HEK293 (cell line): Measurements from ENCODE around the gene SLC43A1.

ENCODE experiments used
- GLI2 ChIP-seq: fragments of 450-650 bp; formaldehyde crosslinking; IDR thresholded peaks from 2 replicates; pipeline ENCODE4; 2017; ENCODE audit warnings: missing biosample characterization, missing genetic modification characterization, low read depth, borderline replicate concordance
- MZF1 ChIP-seq: fragments of 450-650 bp; formaldehyde crosslinking; IDR thresholded peaks from 2 replicates; pipeline ENCODE4 v1.5.1; 2017; ENCODE audit warnings: missing biosample characterization, missing genetic modification characterization, borderline replicate concordance
- OSR2 ChIP-seq: fragments of 450-650 bp; formaldehyde crosslinking; IDR thresholded peaks from 2 replicates; pipeline ENCODE4 v1.5.1; 2016; ENCODE audit warnings: missing biosample characterization, missing genetic modification characterization
- PRDM1 ChIP-seq: fragments of 450-650 bp; formaldehyde crosslinking; IDR thresholded peaks from 2 replicates; pipeline ENCODE4; 2016; ENCODE audit warnings: missing biosample characterization, missing genetic modification characterization
- ZNF146 ChIP-seq: fragments of 450-650 bp; formaldehyde crosslinking; IDR thresholded peaks from 2 replicates; pipeline ENCODE4 v1.5.1; 2016; ENCODE audit warnings: missing biosample characterization, missing genetic modification characterization
- ZNF157 ChIP-seq: fragments of 450-650 bp; formaldehyde crosslinking; IDR thresholded peaks from 2 replicates; pipeline ENCODE4 v1.5.1; 2016; ENCODE audit warnings: missing biosample characterization, missing genetic modification characterization
- ZNF2 ChIP-seq: fragments of 450-650 bp; formaldehyde crosslinking; IDR thresholded peaks from 2 replicates; pipeline ENCODE4 v1.5.1; 2016; ENCODE audit warnings: missing biosample characterization, missing genetic modification characterization
- ZNF223 ChIP-seq: fragments of 450-650 bp; formaldehyde crosslinking; IDR thresholded peaks from 2 replicates; pipeline ENCODE4 v1.5.1; 2016; ENCODE audit warnings: missing biosample characterization, missing genetic modification characterization
- ZNF239 ChIP-seq: fragments of 450-650 bp; formaldehyde crosslinking; IDR thresholded peaks from 2 replicates; pipeline ENCODE4 v1.5.1; 2016; ENCODE audit warnings: missing biosample characterization, missing genetic modification characterization
- ZNF530 ChIP-seq: fragments of 450-650 bp; formaldehyde crosslinking; IDR thresholded peaks from 2 replicates; pipeline ENCODE4 v1.5.1; 2016; ENCODE audit warnings: low read depth, missing biosample characterization, missing genetic modification characterization
- ZNF544 ChIP-seq: fragments of 450-650 bp; formaldehyde crosslinking; IDR thresholded peaks from 2 replicates; pipeline ENCODE4 v1.5.0; 2017; ENCODE audit warnings: missing biosample characterization, missing genetic modification characterization
- ZNF654 ChIP-seq: fragments of 450-650 bp; formaldehyde crosslinking; IDR thresholded peaks from 2 replicates; pipeline ENCODE4 v1.5.1; 2016; ENCODE audit warnings: low read depth, missing biosample characterization, missing genetic modification characterization
- ZNF677 ChIP-seq: fragments of 450-650 bp; IDR thresholded peaks from 2 replicates; pipeline ENCODE4 v1.5.0; 2018; ENCODE audit warnings: missing biosample characterization, mild to moderate bottlenecking, missing genetic modification characterization, moderate library complexity
- ZNF747 ChIP-seq: fragments of 450-650 bp; formaldehyde crosslinking; IDR thresholded peaks from 2 replicates; pipeline ENCODE4 v1.5.1; 2016; ENCODE audit warnings: missing biosample characterization, missing genetic modification characterization
- ZNF768 ChIP-seq: fragments of 450-650 bp; formaldehyde crosslinking; IDR thresholded peaks from 2 replicates; pipeline ENCODE4 v1.5.1; 2018; ENCODE audit warnings: missing biosample characterization, mild to moderate bottlenecking, missing genetic modification characterization
- ZNF777 ChIP-seq: fragments of 450-650 bp; formaldehyde crosslinking; IDR thresholded peaks from 2 replicates; pipeline ENCODE4 v1.5.1; 2017; ENCODE audit warnings: missing biosample characterization, missing genetic modification characterization, borderline replicate concordance
- TF ChIP-seq, protein P1 (sequence below): fragments of 450-650 bp; formaldehyde crosslinking; IDR thresholded peaks from 2 replicates; pipeline ENCODE4 v1.5.1; 2016; ENCODE audit warnings: missing biosample characterization, missing genetic modification characterization
- TF ChIP-seq, protein P2 (sequence below): fragments of 450-650 bp; formaldehyde crosslinking; IDR thresholded peaks from 2 replicates; pipeline ENCODE4 v1.5.1; 2016; ENCODE audit warnings: missing biosample characterization, missing genetic modification characterization
- TF ChIP-seq, protein P3 (sequence below): fragments of 450-650 bp; formaldehyde crosslinking; IDR thresholded peaks from 2 replicates; pipeline ENCODE4 v1.5.1; 2016; ENCODE audit warnings: missing biosample characterization, missing genetic modification characterization
- TF ChIP-seq, protein P4 (sequence below): fragments of 450-650 bp; formaldehyde crosslinking; IDR thresholded peaks from 2 replicates; pipeline ENCODE4 v1.5.1; 2016; ENCODE audit warnings: missing biosample characterization, missing genetic modification characterization
- TF ChIP-seq, protein P5 (sequence below): fragments of 450-650 bp; formaldehyde crosslinking; IDR thresholded peaks from 2 replicates; pipeline ENCODE4 v1.5.1; 2016; ENCODE audit warnings: missing biosample characterization, missing genetic modification characterization
- TF ChIP-seq, protein P6 (sequence below): fragments of 450-650 bp; formaldehyde crosslinking; conservative IDR thresholded peaks from 2 replicates; pipeline ENCODE4 v1.5.1; 2016; ENCODE audit warnings: low read depth, missing biosample characterization, missing genetic modification characterization

SLC43A1 gene

DNA sequence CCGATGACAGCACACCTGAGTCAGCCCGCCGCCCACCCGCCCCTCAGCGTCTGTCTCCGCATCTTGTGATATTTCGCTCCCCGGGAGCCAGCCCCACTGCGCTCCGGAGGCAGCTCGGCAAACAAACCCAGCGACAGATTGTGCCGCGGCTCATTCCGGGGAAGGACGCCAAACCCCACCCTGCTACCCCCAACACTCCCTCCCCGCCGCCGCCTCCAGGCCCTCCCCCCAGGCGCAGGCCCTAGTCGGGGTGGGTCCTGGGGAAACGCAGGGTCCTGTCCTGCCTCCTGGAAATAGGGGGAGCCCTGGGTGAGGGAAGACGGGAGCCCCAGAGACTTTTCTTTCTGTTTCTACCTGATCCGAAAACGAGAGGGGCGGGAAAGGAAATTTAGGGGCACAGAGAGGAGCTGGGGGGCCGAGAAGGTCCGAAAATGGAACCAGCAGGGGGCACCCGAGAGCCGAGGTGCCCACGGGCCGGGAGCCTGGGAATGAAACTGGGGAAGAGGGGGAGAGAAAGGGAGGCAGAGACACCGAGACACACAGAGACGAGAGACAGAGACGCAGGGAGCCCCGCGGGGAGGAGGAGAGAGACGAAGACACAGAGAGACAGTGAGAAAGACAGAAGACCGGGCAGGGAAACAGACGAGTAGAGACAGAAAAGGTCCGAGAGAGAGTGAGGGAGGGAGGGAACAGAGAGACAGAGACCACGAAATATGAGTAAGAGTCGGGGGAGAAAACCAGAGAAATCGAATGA, 56.9 kb downstream of the SLC43A1 start (continued):
- TF ChIP-seq, protein P1, sequence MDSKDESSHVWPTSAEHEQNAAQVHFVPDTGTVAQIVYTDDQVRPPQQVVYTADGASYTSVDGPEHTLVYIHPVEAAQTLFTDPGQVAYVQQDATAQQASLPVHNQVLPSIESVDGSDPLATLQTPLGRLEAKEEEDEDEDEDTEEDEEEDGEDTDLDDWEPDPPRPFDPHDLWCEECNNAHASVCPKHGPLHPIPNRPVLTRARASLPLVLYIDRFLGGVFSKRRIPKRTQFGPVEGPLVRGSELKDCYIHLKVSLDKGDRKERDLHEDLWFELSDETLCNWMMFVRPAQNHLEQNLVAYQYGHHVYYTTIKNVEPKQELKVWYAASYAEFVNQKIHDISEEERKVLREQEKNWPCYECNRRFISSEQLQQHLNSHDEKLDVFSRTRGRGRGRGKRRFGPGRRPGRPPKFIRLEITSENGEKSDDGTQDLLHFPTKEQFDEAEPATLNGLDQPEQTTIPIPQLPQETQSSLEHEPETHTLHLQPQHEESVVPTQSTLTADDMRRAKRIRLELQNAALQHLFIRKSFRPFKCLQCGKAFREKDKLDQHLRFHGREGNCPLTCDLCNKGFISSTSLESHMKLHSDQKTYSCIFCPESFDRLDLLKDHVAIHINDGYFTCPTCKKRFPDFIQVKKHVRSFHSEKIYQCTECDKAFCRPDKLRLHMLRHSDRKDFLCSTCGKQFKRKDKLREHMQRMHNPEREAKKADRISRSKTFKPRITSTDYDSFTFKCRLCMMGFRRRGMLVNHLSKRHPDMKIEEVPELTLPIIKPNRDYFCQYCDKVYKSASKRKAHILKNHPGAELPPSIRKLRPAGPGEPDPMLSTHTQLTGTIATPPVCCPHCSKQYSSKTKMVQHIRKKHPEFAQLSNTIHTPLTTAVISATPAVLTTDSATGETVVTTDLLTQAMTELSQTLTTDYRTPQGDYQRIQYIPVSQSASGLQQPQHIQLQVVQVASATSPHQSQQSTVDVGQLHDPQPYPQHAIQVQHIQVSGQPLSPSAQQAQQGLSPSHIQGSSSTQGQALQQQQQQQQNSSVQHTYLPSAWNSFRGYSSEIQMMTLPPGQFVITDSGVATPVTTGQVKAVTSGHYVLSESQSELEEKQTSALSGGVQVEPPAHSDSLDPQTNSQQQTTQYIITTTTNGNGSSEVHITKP (tag by site-specific recombination), result peak; percentile 83
- TF ChIP-seq ZNF530, result no peak
- no peak for TF ChIP-seq ZNF146 (tag by site-specific recombination)
- TF ChIP-seq GLI2 (tag by site-specific recombination), result no peak
- TF ChIP-seq, protein P2, sequence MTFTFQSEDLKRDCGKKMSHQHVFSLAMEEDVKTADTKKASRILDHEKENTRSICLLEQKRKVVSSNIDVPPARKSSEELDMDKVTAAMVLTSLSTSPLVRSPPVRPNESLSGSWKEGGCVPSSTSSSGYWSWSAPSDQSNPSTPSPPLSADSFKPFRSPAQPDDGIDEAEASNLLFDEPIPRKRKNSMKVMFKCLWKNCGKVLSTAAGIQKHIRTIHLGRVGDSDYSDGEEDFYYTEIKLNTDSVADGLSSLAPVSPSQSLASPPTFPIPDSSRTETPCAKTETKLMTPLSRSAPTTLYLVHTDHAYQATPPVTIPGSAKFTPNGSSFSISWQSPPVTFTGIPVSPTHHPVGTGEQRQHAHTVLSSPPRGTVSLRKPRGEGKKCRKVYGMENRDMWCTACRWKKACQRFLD (tag by site-specific recombination), result no peak
- TF ChIP-seq ZNF654 (tag by site-specific recombination), result peak; percentile 51
- TF ChIP-seq ZNF777, result no peak
- TF ChIP-seq ZNF768 (tag by site-specific recombination), result no peak
- TF ChIP-seq, protein P3, sequence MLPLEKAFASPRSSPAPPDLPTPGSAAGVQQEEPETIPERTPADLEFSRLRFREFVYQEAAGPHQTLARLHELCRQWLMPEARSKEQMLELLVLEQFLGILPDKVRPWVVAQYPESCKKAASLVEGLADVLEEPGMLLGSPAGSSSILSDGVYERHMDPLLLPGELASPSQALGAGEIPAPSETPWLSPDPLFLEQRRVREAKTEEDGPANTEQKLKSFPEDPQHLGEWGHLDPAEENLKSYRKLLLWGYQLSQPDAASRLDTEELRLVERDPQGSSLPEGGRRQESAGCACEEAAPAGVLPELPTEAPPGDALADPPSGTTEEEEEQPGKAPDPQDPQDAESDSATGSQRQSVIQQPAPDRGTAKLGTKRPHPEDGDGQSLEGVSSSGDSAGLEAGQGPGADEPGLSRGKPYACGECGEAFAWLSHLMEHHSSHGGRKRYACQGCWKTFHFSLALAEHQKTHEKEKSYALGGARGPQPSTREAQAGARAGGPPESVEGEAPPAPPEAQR (tag by site-specific recombination), result no peak
- no peak for TF ChIP-seq ZNF157 (tag by site-specific recombination)
- TF ChIP-seq ZNF544, result no peak
- TF ChIP-seq ZNF677, result no peak
- TF ChIP-seq, protein P4, sequence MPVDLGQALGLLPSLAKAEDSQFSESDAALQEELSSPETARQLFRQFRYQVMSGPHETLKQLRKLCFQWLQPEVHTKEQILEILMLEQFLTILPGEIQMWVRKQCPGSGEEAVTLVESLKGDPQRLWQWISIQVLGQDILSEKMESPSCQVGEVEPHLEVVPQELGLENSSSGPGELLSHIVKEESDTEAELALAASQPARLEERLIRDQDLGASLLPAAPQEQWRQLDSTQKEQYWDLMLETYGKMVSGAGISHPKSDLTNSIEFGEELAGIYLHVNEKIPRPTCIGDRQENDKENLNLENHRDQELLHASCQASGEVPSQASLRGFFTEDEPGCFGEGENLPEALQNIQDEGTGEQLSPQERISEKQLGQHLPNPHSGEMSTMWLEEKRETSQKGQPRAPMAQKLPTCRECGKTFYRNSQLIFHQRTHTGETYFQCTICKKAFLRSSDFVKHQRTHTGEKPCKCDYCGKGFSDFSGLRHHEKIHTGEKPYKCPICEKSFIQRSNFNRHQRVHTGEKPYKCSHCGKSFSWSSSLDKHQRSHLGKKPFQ (tag by site-specific recombination), result no peak
- TF ChIP-seq, protein P5, sequence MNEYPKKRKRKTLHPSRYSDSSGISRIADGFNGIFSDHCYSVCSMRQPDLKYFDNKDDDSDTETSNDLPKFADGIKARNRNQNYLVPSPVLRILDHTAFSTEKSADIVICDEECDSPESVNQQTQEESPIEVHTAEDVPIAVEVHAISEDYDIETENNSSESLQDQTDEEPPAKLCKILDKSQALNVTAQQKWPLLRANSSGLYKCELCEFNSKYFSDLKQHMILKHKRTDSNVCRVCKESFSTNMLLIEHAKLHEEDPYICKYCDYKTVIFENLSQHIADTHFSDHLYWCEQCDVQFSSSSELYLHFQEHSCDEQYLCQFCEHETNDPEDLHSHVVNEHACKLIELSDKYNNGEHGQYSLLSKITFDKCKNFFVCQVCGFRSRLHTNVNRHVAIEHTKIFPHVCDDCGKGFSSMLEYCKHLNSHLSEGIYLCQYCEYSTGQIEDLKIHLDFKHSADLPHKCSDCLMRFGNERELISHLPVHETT (tag by site-specific recombination), result 0 out of 2 replicates have a peak, but pooled peaks have one; percentile 58
- TF ChIP-seq, protein P6, sequence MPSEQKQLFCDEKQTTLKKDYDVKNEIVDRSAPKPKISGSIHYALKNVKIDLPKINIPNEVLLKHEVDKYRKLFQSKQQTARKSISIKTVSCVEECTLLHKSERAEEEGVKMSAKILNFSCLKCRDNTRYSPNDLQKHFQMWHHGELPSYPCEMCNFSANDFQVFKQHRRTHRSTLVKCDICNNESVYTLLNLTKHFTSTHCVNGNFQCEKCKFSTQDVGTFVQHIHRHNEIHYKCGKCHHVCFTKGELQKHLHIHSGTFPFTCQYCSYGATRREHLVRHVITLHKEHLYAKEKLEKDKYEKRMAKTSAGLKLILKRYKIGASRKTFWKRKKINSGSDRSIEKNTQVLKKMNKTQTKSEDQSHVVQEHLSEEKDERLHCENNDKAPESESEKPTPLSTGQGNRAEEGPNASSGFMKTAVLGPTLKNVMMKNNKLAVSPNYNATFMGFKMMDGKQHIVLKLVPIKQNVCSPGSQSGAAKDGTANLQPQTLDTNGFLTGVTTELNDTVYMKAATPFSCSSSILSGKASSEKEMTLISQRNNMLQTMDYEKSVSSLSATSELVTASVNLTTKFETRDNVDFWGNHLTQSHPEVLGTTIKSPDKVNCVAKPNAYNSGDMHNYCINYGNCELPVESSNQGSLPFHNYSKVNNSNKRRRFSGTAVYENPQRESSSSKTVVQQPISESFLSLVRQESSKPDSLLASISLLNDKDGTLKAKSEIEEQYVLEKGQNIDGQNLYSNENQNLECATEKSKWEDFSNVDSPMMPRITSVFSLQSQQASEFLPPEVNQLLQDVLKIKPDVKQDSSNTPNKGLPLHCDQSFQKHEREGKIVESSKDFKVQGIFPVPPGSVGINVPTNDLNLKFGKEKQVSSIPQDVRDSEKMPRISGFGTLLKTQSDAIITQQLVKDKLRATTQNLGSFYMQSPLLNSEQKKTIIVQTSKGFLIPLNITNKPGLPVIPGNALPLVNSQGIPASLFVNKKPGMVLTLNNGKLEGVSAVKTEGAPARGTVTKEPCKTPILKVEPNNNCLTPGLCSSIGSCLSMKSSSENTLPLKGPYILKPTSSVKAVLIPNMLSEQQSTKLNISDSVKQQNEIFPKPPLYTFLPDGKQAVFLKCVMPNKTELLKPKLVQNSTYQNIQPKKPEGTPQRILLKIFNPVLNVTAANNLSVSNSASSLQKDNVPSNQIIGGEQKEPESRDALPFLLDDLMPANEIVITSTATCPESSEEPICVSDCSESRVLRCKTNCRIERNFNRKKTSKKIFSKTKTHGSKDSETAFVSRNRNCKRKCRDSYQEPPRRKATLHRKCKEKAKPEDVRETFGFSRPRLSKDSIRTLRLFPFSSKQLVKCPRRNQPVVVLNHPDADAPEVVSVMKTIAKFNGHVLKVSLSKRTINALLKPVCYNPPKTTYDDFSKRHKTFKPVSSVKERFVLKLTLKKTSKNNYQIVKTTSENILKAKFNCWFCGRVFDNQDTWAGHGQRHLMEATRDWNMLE, result no peak
- TF ChIP-seq OSR2, result no peak
- TF ChIP-seq ZNF239 (tag by site-specific recombination), result no peak
- TF ChIP-seq ZNF747 (tag by site-specific recombination), result no peak
- peak; percentile 52; the same call in 1 of the 2 replicates for TF ChIP-seq MZF1 (tag by site-specific recombination)
- TF ChIP-seq PRDM1 (tag by site-specific recombination), result peak; percentile 99
- peak; percentile 32; the same call in 1 of the 2 replicates for TF ChIP-seq ZNF2
- no peak for TF ChIP-seq ZNF223 (tag by site-specific recombination)
